ENCODE data around the gene BRD4.
"Not testable (repeated sequence)": the region's sequence is repeated elsewhere in the genome, so short reads cannot be mapped to it uniquely, and the experiment has no call there.

Gene BRD4

DNA sequence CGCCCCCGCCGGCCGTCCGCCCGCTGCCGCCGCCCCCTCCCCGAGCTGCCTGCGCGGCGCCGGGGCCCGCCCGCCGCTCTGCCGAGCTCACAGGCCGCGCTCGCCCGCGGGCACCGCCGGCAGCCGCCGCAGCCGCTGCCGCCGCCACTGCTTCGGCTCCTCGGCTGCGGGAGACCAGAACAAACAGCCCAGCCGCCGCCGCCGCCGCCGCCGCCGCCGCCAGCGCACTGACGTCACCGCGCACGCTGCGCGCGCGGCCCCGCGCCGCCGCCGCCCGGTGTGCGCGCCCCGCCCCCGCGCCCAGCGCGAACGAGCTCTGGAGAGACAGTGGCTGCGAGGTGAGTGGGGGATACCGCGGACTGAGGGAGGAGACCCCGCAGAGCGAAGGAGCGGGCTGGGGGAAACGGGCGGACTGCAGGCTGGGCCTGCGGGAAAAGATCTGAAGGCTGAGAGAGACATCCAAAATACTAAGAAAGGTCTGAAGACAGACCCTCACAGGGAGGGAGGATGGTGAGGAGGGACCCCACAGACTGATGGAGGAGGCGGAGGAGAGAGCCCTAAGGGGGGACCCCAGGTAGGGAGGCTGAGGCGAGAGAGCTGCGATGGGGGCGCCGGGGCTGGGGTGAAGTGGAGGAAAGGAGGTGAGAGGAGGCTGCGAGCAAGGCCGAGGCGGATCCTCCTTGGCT is at the start of gene BRD4:
TSS of gene BRD4 (minus strand) at position 229 of the 686 bp plus-strand sequence. CDS start 59,440 bp downstream, outside the sequence.
- DNase-seq, result peak; percentile 33 to 66

DNA sequence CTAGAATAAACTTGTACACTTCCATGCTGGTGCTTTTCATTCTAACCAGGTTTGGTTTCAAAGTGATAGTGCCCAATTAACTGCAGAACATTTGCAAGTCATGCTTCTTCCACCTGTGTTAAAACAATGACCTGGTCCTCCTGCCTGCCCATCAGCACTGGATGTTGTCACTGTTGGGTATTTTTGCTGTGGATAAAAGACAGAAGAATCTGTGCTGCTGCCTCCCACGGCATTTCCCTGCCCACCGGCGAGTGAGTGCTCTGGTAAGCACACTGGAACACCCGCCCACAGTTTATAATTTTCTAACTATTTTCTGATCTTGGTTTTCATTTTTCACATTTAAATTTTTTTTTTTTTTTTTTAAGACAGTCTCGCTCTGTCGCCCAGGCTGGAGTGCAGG is 49.5 kb upstream of the BRD4 start:
- DNase-seq, result no peak

- no peak for DNase-seq
These were observed 49.1 kb upstream of the BRD4 start for GRCh38 chr19:15381429-15381828.

- peak in 1 of 2 donors; percentile 12 for DNase-seq
These were observed 47.8 kb upstream of the BRD4 start for GRCh38 chr19:15379999-15380647.

DNA sequence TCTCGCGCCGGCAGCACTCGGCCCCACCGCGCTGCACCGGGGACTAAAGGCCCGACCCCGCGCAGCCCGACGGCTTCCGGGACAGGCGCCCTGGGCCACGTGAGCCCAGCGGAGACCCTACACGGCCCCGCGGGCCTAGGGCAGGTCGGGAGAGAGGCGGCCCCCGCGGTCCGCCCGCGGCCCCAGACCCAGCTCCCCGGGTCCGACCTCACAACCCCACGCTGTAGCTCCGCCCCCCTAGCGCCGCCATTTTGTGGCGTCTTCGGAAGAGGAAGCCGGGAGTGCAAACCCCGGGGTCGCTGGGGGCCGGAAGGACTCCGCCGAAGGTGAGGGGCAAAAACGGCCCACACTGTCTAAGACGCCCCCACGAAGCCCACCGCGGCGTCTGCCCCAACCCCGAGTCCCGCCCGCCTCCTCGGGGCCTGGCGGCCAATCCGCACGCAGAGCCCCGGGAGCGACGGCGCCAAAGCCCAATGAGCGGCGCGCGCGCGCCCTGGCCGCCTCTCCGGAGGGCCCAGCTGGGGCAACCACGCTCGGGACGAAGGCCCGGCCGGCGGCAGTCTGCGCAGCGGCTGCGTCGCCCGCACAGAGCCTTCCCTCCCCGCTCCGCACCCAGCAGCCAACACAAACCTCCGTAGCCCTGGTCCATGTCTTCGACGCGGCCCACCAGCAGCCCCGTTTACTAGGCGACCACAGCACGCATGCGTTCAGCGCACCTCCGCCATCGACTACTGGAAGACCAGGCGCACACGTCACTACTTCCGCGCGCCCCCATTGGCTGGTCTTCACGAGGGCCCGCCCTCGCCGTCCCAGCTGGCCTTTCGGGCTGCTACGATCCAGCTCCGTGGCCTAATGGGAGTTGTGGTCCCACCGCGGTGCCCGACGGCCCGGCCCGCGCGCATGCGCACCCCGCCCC is 47.0 kb upstream of the BRD4 start, which contains the start of gene AKAP8:
TSS of gene AKAP8 (minus strand) at position 705 of the 916 bp plus-strand sequence. CDS start at position 649, 56 bp downstream.
- DNase-seq, result peak; percentile 98 to 99

DNA sequence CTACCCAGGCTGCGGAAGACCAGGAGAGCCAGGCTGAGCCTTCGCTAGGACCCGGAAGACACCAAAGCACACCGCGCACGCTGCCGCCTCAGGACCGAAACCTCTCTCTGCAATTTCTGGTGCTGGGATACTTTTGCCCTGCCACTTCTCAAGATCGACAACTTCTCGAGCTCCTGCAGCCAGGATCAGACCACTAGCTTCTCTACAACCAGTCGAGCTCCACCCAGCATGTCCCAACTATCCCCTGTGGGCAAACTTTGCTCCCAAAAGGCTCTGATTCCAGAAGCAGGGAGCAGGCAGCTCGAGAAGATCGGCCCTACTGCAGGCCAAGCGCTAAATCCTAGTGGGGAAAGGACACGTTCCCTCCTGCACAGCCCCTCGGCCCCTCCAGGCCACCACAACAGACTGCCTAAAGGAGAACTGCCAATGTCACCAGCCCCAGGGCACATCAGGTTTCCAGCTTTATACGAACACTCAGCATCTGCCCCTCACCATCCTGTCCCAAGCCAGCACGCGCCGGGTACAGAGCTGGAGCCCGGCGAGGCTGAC is 46.3 kb upstream of the BRD4 start:
- peak in 1 of 2 donors; percentile 53 for DNase-seq

DNA sequence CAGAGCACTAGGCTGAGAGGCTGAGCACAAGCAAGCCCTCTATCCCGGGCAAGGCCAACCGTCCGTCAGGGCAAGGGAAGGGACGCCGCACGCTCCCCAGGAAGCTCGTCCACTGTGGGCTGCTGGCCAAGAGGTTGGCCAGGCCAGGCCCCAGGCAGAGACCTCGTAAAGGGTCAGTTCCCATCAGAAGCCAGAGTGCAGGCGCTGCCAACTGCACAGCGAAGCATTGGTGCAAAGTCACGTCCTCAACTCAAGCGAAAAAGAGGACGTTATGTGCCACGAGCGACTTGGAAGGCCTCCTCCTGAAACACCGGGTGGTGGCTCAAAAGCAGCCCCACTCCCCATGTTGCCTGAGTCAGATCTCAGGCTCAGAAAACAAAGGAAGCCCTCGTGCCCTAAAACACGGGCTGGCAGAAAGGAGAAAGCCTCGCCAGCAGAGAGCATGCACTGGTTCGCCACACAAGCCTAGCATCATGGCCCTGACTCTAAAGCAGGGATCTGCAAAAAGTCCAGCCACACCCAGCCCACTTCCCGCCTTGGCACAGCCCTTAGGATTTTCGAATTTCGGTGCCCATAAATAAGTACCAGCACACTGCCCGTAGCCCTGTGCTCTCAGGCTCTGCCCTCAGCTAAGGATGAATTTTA is 42.6 kb upstream of the BRD4 start:
- no peak for DNase-seq

- no peak for DNase-seq
These were observed 41.8 kb upstream of the BRD4 start for GRCh38 chr19:15374105-15374651.

GRCh38 chr19:15373644-15374043 is 41.3 kb upstream of the BRD4 start:
- DNase-seq, result no peak

GRCh38 chr19:15372891-15373301 is 40.6 kb upstream of the BRD4 start:
- DNase-seq, result no peak

- peak in 1 of 2 donors; percentile 12 for DNase-seq
These were observed 40.1 kb upstream of the BRD4 start for GRCh38 chr19:15372470-15372869.

DNA sequence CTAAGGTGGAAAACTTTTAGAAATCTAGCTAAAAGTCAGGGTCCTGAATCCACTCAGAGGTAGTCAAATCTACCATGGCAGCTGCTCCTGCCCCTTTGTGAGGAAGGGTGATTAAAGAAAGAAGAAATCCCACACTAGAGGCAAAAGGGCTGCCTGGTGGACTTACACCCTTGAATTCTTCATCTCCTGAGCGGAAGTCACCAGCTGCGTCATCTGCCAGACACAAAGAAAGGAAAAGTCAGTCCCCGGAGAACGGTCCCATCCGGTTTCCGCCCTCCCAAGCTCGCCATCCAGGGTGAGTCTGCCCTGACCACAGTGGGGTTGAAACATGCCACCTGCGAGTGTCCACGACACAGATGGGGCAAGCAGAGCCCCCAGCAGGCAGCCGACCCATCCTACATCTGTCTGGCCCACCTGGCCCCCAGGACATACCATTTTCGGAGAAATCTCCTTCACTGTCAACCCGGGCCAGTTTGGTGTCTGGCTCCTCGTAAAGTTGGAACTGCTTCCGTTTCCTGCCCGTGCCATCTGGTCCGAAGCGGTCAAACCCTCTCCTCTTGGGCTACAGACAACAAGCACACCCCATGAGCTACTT is 39.5 kb upstream of the BRD4 start:
- no peak for DNase-seq

- no peak for DNase-seq
These were observed 38.8 kb upstream of the BRD4 start for GRCh38 chr19:15371119-15371518.

DNA sequence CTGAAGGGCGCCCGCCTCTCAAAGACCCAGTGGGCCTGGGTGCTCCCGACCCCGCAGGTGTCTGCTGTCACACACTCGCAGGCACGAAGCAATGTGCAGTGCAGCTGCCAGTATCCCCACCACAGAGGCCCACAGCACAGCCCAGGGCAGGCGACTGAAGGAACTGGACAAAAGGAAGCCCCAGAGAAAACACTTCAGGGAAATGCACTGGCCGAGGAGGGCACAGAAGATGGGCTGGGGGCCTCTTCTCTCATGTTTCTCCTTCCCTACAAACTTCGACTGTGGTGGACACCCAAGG is 37.2 kb upstream of the BRD4 start:
- DNase-seq, result no peak

- DNase-seq, result no peak
These were observed 36.7 kb upstream of the BRD4 start for GRCh38 chr19:15368798-15369593.

DNA sequence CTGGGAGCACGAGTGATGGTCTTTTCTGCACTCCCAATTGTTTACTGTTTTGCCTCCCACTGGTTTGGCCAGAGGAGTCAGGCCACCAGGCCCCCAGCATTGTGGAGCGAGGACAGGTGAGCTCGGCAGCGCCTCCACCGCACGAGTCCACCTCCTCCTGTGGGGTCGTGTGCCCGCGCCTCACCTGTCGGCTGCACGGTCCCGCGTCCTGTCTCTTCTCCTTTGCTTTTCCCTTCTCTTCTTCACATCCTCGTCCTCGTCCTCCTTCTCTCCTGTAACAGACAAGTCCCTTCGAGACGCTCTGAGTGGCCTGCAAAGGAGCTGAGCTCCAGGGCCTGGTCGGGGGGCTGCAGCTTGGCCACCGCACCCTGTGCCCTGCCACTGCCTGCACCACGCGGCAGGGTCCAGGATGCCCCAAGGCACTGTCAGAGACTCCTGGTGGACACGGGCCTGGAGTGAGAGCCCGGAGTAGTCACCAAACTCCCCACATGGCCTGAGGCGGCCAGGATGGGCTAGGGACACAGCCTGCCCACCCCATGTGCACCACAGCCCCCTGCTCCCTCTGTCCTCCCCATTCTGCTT is 35.8 kb upstream of the BRD4 start:
- DNase-seq, result no peak

GRCh38 chr19:15367439-15367838 is 35.1 kb upstream of the BRD4 start:
- DNase-seq, result no peak

DNA sequence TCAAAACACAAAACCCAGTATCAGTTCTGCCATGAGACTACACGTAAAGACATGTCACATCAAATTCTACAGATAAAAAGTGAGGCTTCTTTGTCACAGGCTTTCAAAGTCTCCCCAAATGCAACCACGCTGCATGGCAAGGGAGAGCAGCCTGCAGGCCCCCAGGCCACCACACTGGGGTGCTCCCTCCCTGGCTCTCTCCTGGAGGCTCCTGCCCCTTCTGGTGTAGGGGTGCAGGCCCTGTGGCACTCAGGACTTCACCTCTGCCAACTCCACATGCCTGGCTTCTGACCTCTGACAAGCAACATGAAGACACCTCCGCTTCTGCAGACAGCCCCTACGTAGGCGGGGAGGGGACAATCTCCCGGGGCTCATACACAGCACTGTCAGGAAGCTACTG is 32.9 kb upstream of the BRD4 start:
- DNase-seq, result no peak

DNA sequence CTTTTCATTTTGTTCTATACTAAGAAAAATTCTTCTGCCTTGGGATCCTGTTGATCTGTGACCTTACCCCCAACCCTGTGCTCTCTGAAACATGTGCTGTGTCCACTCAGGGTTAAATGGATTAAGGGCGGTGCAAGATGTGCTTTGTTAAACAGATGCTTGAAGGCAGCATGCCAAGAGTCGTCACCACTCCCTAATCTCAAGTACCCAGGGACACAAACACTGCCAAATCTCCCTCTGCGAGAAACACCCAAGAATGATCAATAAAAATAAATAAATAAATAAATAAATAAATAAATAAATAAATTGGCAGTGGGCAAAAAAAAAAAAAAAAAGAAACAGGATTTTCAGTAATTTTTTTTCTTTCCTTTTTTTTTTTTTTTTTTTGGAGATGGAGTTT is 31.5 kb upstream of the BRD4 start:
- DNase-seq, result not testable (repeated sequence)

DNA sequence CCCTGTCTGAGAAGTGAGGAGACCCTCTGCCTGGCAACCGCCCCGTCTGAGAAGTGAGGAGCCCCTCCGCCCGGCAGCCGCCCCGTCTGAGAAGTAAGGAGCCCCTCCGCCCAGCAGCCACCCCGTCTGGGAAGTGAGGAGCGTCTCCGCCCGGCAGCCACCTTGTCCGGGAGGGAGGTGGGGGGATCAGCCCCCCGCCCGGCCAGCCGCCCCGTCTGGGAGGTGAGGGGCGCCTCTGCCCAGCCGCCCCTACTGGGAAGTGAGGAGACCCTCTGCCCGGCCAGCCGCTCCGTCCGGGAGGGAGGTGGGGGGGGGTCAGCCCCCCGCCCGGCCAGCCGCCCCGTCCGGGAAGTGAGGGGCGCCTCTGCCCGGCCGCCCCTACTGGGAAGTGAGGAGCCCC is 30.7 kb upstream of the BRD4 start:
- not testable (repeated sequence) for DNase-seq

DNA sequence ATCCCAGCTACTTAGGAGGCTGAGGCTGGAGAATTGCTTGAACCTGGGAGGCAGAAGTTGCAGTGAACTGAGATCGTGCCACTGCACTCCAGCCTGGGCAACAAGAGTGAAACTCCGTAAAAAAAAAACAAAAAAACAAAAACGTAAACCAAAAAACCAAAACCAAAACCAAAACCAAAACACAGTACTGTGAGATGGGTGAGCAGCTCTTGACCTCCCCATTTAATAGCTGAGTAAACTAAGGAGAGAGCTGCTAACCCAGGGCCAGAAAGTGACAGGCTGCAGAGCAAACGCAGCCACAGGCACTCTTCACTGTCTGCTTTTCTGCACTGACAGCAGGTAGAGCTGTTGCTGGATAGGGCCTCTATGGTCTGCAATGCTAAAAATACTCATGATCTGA is 27.7 kb upstream of the BRD4 start:
- DNase-seq, result not testable (repeated sequence)

All from inflammatory macrophage treated with lipopolysaccharide for 1 hour (primary cell).